Sigmoid colon (tissue), 4 donors: ENCODE data around the gene PATE3.

Experiments used
- EP300 ChIP-seq, 4 donors: sonication (generic); formaldehyde crosslinking; IDR thresholded peaks; one replicate each; pipeline ENCODE4 v1.6.1; 2017; ENCODE audit warnings: antibody characterized with exemption in 4 of 4
- POLR2A ChIP-seq, 2 donors: fragments of 450-650 bp; IDR thresholded peaks; one replicate each; pipeline ENCODE4 v1.6.1; 2016; ENCODE audit warnings: antibody characterized with exemption in 2 of 2, mild to moderate bottlenecking in 2 of 2, moderate library complexity in 2 of 2
- TF ChIP-seq, protein P1 (sequence below), 4 experiments: fragments of 450-650 bp in 3 of 4; fragments of 200-600 bp in 1 of 4; IDR thresholded peaks; one replicate each; pipeline ENCODE4 v1.5.1; 2016 to 2019; ENCODE audit warnings: antibody characterized with exemption in 4 of 4, mild to moderate bottlenecking in 3 of 4, moderate library complexity in 2 of 4

DNA sequence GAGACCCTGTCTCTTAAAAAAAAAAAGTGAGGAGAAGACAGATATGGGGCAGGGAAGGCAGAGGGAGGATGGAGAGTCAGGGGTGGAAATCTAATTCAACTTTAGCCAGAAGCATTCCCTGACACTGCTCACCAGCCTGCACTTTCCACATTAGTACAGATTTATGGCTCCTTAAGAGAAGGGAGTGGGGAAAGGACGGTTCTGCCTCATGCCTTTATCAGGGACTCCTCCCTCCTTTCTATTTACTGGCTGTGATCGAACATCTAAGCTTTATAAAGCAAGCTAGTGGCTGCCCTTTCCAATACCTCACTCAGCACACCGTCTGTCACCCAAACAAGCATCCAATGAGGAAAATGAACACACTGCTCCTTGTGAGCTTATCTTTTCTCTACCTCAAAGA lies 45.1 kb downstream of the PATE3 start, which contains the start of gene PATE4:
- TF ChIP-seq, protein P1, sequence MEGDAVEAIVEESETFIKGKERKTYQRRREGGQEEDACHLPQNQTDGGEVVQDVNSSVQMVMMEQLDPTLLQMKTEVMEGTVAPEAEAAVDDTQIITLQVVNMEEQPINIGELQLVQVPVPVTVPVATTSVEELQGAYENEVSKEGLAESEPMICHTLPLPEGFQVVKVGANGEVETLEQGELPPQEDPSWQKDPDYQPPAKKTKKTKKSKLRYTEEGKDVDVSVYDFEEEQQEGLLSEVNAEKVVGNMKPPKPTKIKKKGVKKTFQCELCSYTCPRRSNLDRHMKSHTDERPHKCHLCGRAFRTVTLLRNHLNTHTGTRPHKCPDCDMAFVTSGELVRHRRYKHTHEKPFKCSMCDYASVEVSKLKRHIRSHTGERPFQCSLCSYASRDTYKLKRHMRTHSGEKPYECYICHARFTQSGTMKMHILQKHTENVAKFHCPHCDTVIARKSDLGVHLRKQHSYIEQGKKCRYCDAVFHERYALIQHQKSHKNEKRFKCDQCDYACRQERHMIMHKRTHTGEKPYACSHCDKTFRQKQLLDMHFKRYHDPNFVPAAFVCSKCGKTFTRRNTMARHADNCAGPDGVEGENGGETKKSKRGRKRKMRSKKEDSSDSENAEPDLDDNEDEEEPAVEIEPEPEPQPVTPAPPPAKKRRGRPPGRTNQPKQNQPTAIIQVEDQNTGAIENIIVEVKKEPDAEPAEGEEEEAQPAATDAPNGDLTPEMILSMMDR (IDR thresholded peaks at IDR 0.05): no peak
- TF ChIP-seq POLR2A (IDR thresholded peaks at IDR 0.05): no peak
- TF ChIP-seq EP300 (IDR thresholded peaks at IDR 0.05): no peak
